Esophagus muscularis mucosa (tissue), 3 donors: ENCODE data around the gene TRIM61.
"Not testable (repeated sequence)": the region's sequence is repeated elsewhere in the genome, so short reads cannot be mapped to it uniquely, and the experiment has no call there.

Experiments used
- CTCF ChIP-seq, 3 experiments: fragments of 200-600 bp in 2 of 3; fragments of 450-650 bp in 1 of 3; sonication (generic) in 2 of 3; IDR thresholded peaks; one replicate each; pipeline ENCODE4 v1.5.1; 2017 to 2019; ENCODE audit warnings: antibody characterized with exemption in 3 of 3, mild to moderate bottlenecking in 2 of 3, moderate library complexity in 1 of 3
- POLR2A ChIP-seq: fragments of 450-650 bp; IDR thresholded peaks from one replicate; pipeline ENCODE4 v1.6.1; 2017; ENCODE audit warnings: antibody characterized with exemption, moderate library complexity, mild to moderate bottlenecking, low read depth
- POLR2AphosphoS5 ChIP-seq, 2 donors: sonication (generic); formaldehyde crosslinking; IDR thresholded peaks; one replicate each; pipeline ENCODE4 v1.6.1; 2017; ENCODE audit warnings: antibody characterized with exemption in 2 of 2

- TF ChIP-seq CTCF (IDR thresholded peaks at IDR 0.05); POLR2A; POLR2AphosphoS5 (IDR thresholded peaks at IDR 0.05): not testable (repeated sequence)
Observed at GRCh38 chr4:164996123-164996522, 18.7 kb upstream of the TRIM61 start.
